NCI-H1436 (cell line): Measurements from ENCODE around the gene ZNF672.

Experiments
- DNase-seq: peaks from one replicate; lab custom pipeline; 2025; lab: John Stamatoyannopoulos, UW

The ZNF672 gene

GRCh38 chr1:248890549-248891498, 52.8 kb downstream of the ZNF672 start:
- no peak for DNase-seq

DNA sequence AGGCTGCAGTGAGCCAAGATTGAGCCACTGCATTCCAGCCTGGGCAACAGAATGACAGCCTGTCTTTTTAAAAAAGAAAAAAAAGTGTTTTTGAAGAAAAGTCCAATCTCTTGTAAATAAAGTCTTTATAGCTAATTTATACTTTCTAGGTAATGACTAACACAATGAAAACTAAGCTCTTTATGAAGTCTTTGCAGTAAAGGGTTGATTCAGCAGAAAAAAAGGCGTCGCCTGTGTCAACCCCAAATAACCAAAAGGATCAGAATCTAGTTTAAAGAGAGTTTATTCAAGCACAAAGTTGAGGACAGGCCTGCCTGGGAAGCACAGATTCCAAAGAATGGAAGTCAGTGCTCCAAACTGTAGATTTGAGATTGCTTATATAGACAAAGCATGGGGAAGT, 53.7 kb downstream of the ZNF672 start:
- no peak for DNase-seq

- DNase-seq: no peak
Observed at GRCh38 chr1:248892590-248892989, 54.6 kb downstream of the ZNF672 start.

GRCh38 chr1:248894837-248895236, 56.8 kb downstream of the ZNF672 start:
- DNase-seq: no peak

DNA sequence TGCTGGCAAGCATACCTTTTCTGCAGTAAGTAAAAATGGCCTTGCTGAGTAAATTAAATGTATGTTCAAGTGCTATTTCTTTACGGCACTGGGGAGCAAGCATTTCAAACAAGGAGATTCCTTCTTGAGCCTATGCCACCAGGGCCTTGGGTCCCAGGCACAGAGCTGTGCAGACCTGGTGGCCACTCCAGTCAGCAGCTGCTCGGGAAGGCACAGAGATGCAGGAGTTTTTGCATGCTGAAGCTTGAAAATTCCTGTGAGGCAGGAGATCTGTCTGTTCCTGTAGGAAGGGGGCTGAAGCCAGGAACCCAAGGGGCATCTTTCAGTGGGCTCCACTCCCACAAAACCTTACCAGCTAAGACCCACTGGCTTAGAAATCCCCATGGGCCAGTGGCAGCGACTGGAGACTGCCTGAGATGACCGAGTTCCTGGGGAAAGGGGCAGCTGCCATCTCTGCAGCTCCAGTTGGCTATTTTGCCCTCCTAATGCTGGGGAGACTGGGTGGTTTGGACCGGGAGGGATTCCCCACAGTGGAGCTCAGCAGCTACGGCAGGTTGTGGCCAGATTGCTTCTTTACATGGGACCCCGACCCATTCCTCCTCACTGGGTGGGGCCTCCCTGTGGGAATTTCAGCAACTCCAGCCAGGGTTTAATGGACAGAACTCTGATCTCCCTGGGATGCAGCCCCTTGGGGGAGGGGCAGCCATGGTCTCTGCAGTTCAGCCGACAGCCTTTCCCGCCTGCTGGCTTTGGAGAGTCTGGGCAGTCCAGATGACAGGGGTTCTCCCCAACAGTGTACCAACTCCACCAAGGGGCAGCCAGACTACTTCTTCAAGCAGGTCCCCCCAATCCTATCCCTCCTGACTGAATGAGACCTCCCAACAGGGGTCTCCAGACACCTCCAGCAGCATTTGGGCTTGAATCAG, 59.7 kb downstream of the ZNF672 start:
- DNase-seq: no peak
